ENCODE measurements around the gene N4BP2.

The N4BP2 gene

DNA sequence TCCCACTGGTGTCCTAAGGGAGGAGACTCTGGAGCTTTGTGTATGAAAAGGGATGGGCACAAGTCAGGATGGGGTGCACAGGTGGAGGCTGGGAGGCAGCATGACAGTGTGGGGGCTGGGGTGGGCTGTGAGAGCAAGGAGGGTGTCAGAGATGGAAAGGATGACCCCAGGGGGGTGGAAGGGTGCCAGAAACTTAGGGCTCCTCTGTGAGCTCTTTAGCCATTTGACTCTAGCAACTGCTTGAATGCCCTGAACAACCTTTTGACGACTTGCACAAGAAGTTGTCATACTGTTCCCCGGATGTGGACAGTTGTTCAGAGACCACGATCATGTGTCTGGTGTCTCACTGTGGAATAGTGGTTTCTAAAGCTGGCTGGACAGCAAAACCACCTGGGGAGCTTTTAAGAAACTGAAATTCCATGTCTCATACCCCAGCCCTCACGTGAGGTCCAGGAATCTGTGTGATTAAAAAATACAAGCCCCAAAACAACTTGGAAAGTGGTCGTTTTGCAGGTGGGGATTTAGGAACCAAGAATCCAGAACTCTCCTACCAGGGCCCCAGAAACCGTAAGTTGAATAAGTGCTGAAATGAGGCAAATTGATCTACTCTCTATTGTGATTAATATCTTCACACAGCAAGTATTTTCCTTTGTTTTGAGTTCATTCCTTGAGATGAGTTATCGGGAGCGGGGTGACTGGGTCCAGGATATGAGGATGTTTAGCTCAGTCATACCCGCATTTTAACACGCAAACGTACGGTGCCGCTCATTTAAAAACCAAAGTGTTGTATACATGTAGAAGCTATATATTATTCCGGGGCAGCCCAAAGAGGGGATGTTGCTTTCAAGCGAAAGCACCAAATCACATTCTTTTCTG lies 143.6 kb downstream of the N4BP2 start:
- H3K4me3 ChIP-seq (ENCODE audit: control insufficient read depth, low read depth, low read length): no peak overlapping the region
- TF ChIP-seq, protein P1, sequence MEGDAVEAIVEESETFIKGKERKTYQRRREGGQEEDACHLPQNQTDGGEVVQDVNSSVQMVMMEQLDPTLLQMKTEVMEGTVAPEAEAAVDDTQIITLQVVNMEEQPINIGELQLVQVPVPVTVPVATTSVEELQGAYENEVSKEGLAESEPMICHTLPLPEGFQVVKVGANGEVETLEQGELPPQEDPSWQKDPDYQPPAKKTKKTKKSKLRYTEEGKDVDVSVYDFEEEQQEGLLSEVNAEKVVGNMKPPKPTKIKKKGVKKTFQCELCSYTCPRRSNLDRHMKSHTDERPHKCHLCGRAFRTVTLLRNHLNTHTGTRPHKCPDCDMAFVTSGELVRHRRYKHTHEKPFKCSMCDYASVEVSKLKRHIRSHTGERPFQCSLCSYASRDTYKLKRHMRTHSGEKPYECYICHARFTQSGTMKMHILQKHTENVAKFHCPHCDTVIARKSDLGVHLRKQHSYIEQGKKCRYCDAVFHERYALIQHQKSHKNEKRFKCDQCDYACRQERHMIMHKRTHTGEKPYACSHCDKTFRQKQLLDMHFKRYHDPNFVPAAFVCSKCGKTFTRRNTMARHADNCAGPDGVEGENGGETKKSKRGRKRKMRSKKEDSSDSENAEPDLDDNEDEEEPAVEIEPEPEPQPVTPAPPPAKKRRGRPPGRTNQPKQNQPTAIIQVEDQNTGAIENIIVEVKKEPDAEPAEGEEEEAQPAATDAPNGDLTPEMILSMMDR (conservative IDR thresholded peaks at IDR 0.05; ENCODE audit: control insufficient read depth, insufficient read depth, low read depth, low read length): no peak
- peak; percentile 54 for DNase-seq (ENCODE audit: low read depth)

- TF ChIP-seq, protein P1 (conservative IDR thresholded peaks at IDR 0.05; ENCODE audit: control insufficient read depth, insufficient read depth, low read depth, low read length): no peak
- peak; percentile 52 for DNase-seq (ENCODE audit: low read depth)
Measured at GRCh38 chr4:40200875-40201801, 144.5 kb downstream of the N4BP2 start.

GRCh38 chr4:40201898-40202297 lies 145.2 kb downstream of the N4BP2 start:
- DNase-seq (ENCODE audit: low read depth): no peak
- no peak overlapping the region for H3K4me3 ChIP-seq (ENCODE audit: control insufficient read depth, low read depth, low read length)
- TF ChIP-seq, protein P1 (conservative IDR thresholded peaks at IDR 0.05; ENCODE audit: control insufficient read depth, insufficient read depth, low read depth, low read length): no peak

More at GRCh38 chr4:40200875-40201801, 144.5 kb downstream of the N4BP2 start:
- no peak overlapping the region for H3K4me3 ChIP-seq (ENCODE audit: control insufficient read depth, low read depth, low read length)

GRCh38 chr4:40202474-40202873 lies 145.8 kb downstream of the N4BP2 start:
- no peak for DNase-seq (ENCODE audit: low read depth)
- no peak overlapping the region for H3K4me3 ChIP-seq (ENCODE audit: control insufficient read depth, low read depth, low read length)
- TF ChIP-seq, protein P1 (conservative IDR thresholded peaks at IDR 0.05; ENCODE audit: control insufficient read depth, insufficient read depth, low read depth, low read length): no peak

- TF ChIP-seq, protein P1 (conservative IDR thresholded peaks at IDR 0.05; ENCODE audit: control insufficient read depth, insufficient read depth, low read depth, low read length): no peak
- no peak overlapping the region for H3K4me3 ChIP-seq (ENCODE audit: control insufficient read depth, low read depth, low read length)
- no peak for DNase-seq (ENCODE audit: low read depth)
Measured at GRCh38 chr4:40204507-40205258, 148.0 kb downstream of the N4BP2 start.

Measured in fibroblast of mammary gland (primary cell).